Body of pancreas (tissue), 4 donors: ENCODE measurements around the gene SIX5.

Experiments
- CTCF ChIP-seq, 7 experiments: fragments of 450-650 bp in 4 of 7; fragments of 200-600 bp in 3 of 7; sonication (generic) in 3 of 7; IDR thresholded peaks; one replicate each; pipeline ENCODE4 v1.5.1; 2016 to 2019; ENCODE audit warnings: antibody characterized with exemption in 7 of 7
- POLR2A ChIP-seq, 3 donors: fragments of 450-650 bp; IDR thresholded peaks; one replicate each; pipeline ENCODE4 v1.6.1; 2016; ENCODE audit warnings: antibody characterized with exemption in 3 of 3, mild to moderate bottlenecking in 2 of 3

GRCh38 chr19:45767881-45768654 is 984 bp downstream of the SIX5 start:
- no peak for TF ChIP-seq CTCF (IDR thresholded peaks at IDR 0.05)
- peak; percentile 57 to 75 (median 74) for TF ChIP-seq POLR2A (IDR thresholded peaks at IDR 0.05)
